ENCODE data around the gene SCG3.

Gene SCG3

GRCh38 chr15:51755790-51756189 lies 74.5 kb downstream of the SCG3 start:
- ChIA-PET POLR2A (no interaction called here), CTCF (interaction anchor here (2.4 kb wide), 1 partner anchor 21 kb away, joined by 8 read pairs; no protein-coding TSS in a partner anchor)
- no peak for DNase-seq (ENCODE audit: extremely low spot score)
- TF ChIP-seq ELF4 (IDR thresholded peaks at IDR 0.05): no peak
- TF ChIP-seq SP1 (IDR thresholded peaks at IDR 0.05): no peak
- TF ChIP-seq ARNT (IDR thresholded peaks at IDR 0.05): no peak
- no peak for TF ChIP-seq TARDBP (IDR thresholded peaks at IDR 0.05)
- TF ChIP-seq ZNF384 (IDR thresholded peaks at IDR 0.05): no peak
- TF ChIP-seq FOXA1 (IDR thresholded peaks at IDR 0.05): no peak
- no peak for TF ChIP-seq SUZ12 (IDR thresholded peaks at IDR 0.05)
- TF ChIP-seq CTBP1 (IDR thresholded peaks at IDR 0.05; ENCODE audit: borderline replicate concordance): no peak
- TF ChIP-seq FOXM1 (IDR thresholded peaks at IDR 0.05; ENCODE audit: borderline replicate concordance): no peak
- no peak for TF ChIP-seq L3MBTL2 (conservative IDR thresholded peaks at IDR 0.05)
- TF ChIP-seq BHLHE40 (IDR thresholded peaks at IDR 0.05; ENCODE audit: borderline replicate concordance): no peak
- TF ChIP-seq HDGF (IDR thresholded peaks at IDR 0.05; ENCODE audit: borderline replicate concordance): no peak
- TF ChIP-seq FOXK2 (IDR thresholded peaks at IDR 0.05): no peak
- no peak for TF ChIP-seq LEF1 (IDR thresholded peaks at IDR 0.05; ENCODE audit: borderline replicate concordance)
- TF ChIP-seq NFRKB (IDR thresholded peaks at IDR 0.05): no peak

GRCh38 chr15:51756482-51756881 lies 75.2 kb downstream of the SCG3 start:
- TF ChIP-seq SUZ12 (IDR thresholded peaks at IDR 0.05) (no peak), HDGF (IDR thresholded peaks at IDR 0.05; ENCODE audit: borderline replicate concordance) (no peak), ARNT (IDR thresholded peaks at IDR 0.05) (no peak), PKNOX1 (IDR thresholded peaks at IDR 0.05) (no peak), FOXK2 (IDR thresholded peaks at IDR 0.05) (no peak), BHLHE40 (IDR thresholded peaks at IDR 0.05; ENCODE audit: borderline replicate concordance) (no peak), FOXM1 (IDR thresholded peaks at IDR 0.05; ENCODE audit: borderline replicate concordance) (no peak), FOXA1 (IDR thresholded peaks at IDR 0.05) (no peak), SP1 (IDR thresholded peaks at IDR 0.05) (no peak), LEF1 (IDR thresholded peaks at IDR 0.05; ENCODE audit: borderline replicate concordance) (no peak), TARDBP (IDR thresholded peaks at IDR 0.05) (no peak), ZNF384 (IDR thresholded peaks at IDR 0.05) (no peak), CTBP1 (IDR thresholded peaks at IDR 0.05; ENCODE audit: borderline replicate concordance) (no peak), ELF4 (IDR thresholded peaks at IDR 0.05) (no peak), L3MBTL2 (conservative IDR thresholded peaks at IDR 0.05) (no peak), NFRKB (IDR thresholded peaks at IDR 0.05) (no peak)
- ChIA-PET POLR2A (no interaction called here), CTCF (interaction anchor here (0.7 to 2.4 kb wide), 2 partner anchors 20 to 130 kb away, joined by 4 to 8 read pairs; no protein-coding TSS in a partner anchor)
- DNase-seq (ENCODE audit: extremely low spot score): no peak

- TF ChIP-seq ZNF384 (IDR thresholded peaks at IDR 0.05): no peak
- no peak for TF ChIP-seq CTBP1 (IDR thresholded peaks at IDR 0.05; ENCODE audit: borderline replicate concordance)
- no peak for TF ChIP-seq NFRKB (IDR thresholded peaks at IDR 0.05)
- TF ChIP-seq ARNT (IDR thresholded peaks at IDR 0.05): no peak
- TF ChIP-seq L3MBTL2 (conservative IDR thresholded peaks at IDR 0.05): no peak
- no peak for TF ChIP-seq HDGF (IDR thresholded peaks at IDR 0.05; ENCODE audit: borderline replicate concordance)
- TF ChIP-seq FOXA1 (IDR thresholded peaks at IDR 0.05): no peak
- TF ChIP-seq FOXM1 (IDR thresholded peaks at IDR 0.05; ENCODE audit: borderline replicate concordance): no peak
- no peak for TF ChIP-seq TARDBP (IDR thresholded peaks at IDR 0.05)
- TF ChIP-seq SP1 (IDR thresholded peaks at IDR 0.05): no peak
- ChIA-PET POLR2A (no interaction called here), CTCF (no interaction called here)
- no peak for DNase-seq (ENCODE audit: extremely low spot score)
Measured at GRCh38 chr15:51757450-51757849, 76.1 kb downstream of the SCG3 start.

GRCh38 chr15:51758645-51759044 lies 77.3 kb downstream of the SCG3 start:
- TF ChIP-seq BHLHE40 (IDR thresholded peaks at IDR 0.05; ENCODE audit: borderline replicate concordance): no peak
- no peak for TF ChIP-seq FOXK2 (IDR thresholded peaks at IDR 0.05)
- no peak for TF ChIP-seq PKNOX1 (IDR thresholded peaks at IDR 0.05)
- TF ChIP-seq TARDBP (IDR thresholded peaks at IDR 0.05): no peak
- TF ChIP-seq FOXA1 (IDR thresholded peaks at IDR 0.05): no peak
- no peak for TF ChIP-seq ARNT (IDR thresholded peaks at IDR 0.05)
- no peak for TF ChIP-seq LEF1 (IDR thresholded peaks at IDR 0.05; ENCODE audit: borderline replicate concordance)
- no peak for TF ChIP-seq NFRKB (IDR thresholded peaks at IDR 0.05)
- TF ChIP-seq FOXM1 (IDR thresholded peaks at IDR 0.05; ENCODE audit: borderline replicate concordance): no peak
- no peak for TF ChIP-seq ZNF384 (IDR thresholded peaks at IDR 0.05)
- TF ChIP-seq SP1 (IDR thresholded peaks at IDR 0.05): no peak
- TF ChIP-seq HDGF (IDR thresholded peaks at IDR 0.05; ENCODE audit: borderline replicate concordance): no peak
- no peak for TF ChIP-seq ELF4 (IDR thresholded peaks at IDR 0.05)
- no peak for TF ChIP-seq SUZ12 (IDR thresholded peaks at IDR 0.05)
- CTCF ChIA-PET: no interaction called here
- POLR2A ChIA-PET: interaction anchor here (1.9 kb wide), 1 partner anchor 21 kb away, joined by 5 read pairs; the partner anchor contains the start of gene LYSMD2
- no peak for DNase-seq (ENCODE audit: extremely low spot score)

GRCh38 chr15:51759557-51760070 lies 78.3 kb downstream of the SCG3 start:
- TF ChIP-seq ELF4 (IDR thresholded peaks at IDR 0.05) (no peak), FOXA1 (IDR thresholded peaks at IDR 0.05) (no peak), ARNT (IDR thresholded peaks at IDR 0.05) (no peak), NFRKB (IDR thresholded peaks at IDR 0.05) (no peak), ZNF384 (IDR thresholded peaks at IDR 0.05) (no peak), BHLHE40 (IDR thresholded peaks at IDR 0.05; ENCODE audit: borderline replicate concordance) (no peak), TARDBP (IDR thresholded peaks at IDR 0.05) (no peak), SUZ12 (IDR thresholded peaks at IDR 0.05) (no peak), L3MBTL2 (conservative IDR thresholded peaks at IDR 0.05) (no peak), PKNOX1 (IDR thresholded peaks at IDR 0.05) (no peak), SP1 (IDR thresholded peaks at IDR 0.05) (no peak)
- ChIA-PET POLR2A (interaction anchor here (1.9 kb wide), 1 partner anchor 22 kb away, joined by 5 read pairs; the partner anchor contains the start of gene LYSMD2), CTCF (no interaction called here)

GRCh38 chr15:51760805-51761204 lies 79.5 kb downstream of the SCG3 start:
- TF ChIP-seq TARDBP (IDR thresholded peaks at IDR 0.05) (no peak), FOXM1 (IDR thresholded peaks at IDR 0.05; ENCODE audit: borderline replicate concordance) (no peak), ZNF384 (IDR thresholded peaks at IDR 0.05) (no peak), FOXA1 (IDR thresholded peaks at IDR 0.05) (no peak), SP1 (IDR thresholded peaks at IDR 0.05) (no peak), HDGF (IDR thresholded peaks at IDR 0.05; ENCODE audit: borderline replicate concordance) (no peak), FOXK2 (IDR thresholded peaks at IDR 0.05) (no peak), ELF4 (IDR thresholded peaks at IDR 0.05) (no peak), CTBP1 (IDR thresholded peaks at IDR 0.05; ENCODE audit: borderline replicate concordance) (no peak), ARNT (IDR thresholded peaks at IDR 0.05) (no peak)
- CTCF ChIA-PET: no interaction called here
- DNase-seq (ENCODE audit: extremely low spot score): no peak
- POLR2A ChIA-PET: no interaction called here

More at GRCh38 chr15:51759557-51760070, 78.3 kb downstream of the SCG3 start:
- no peak for DNase-seq (ENCODE audit: extremely low spot score)

Data from HEK293T (cell line).